RCC 7860 (cell line): ENCODE data around the gene NAPG.
"Not testable (repeated sequence)": the region's sequence is repeated elsewhere in the genome, so short reads cannot be mapped to it uniquely, and the experiment has no call there.

ENCODE experiments used
- DNase-seq: peaks from one replicate; pipeline ENCODE4 v3.0.0-alpha.2; 2015; ENCODE audit warnings: low spot score
- FAIRE-seq: peaks from 2 replicates; lab custom pipeline; 2012; peaks lifted over from hg19 to GRCh38; lab: Jason Lieb, UNC

Gene NAPG

DNA sequence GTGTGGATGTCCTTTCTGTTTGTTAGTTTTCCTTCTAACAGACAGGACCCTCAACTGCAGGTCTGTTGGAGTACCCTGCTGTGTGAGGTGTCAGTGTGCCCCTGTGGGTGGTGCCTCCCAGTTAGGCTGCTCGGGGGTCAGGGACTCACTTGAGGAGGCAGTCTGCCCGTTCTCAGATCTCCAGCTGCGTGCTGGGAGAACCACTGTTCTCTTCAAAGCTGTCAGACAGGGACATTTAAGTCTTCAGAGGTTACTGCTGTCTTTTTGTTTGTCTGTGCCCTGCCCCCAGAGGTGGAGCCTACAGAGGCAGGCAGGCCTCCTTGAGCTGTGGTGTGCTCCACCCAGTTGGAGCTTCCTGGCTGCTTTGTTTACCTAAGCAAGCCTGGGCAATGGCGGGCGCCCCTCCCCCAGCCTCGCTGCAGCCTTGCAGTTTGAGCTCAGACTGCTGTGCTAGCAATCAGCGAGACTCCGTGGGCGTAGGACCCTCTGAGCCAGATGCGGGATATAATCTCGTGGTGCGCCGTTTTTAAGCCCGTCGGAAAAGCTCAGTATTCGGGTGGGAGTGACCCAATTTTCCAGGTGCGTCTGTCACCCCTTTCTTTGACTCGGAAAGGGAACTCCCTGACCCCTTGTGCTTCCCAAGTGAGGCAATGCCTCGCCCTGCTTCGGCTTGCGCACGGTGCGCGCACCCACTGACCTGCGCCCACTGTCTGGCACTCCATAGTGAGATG is 52.2 kb downstream of the NAPG start:
- not testable (repeated sequence) for DNase-seq, FAIRE-seq

DNA sequence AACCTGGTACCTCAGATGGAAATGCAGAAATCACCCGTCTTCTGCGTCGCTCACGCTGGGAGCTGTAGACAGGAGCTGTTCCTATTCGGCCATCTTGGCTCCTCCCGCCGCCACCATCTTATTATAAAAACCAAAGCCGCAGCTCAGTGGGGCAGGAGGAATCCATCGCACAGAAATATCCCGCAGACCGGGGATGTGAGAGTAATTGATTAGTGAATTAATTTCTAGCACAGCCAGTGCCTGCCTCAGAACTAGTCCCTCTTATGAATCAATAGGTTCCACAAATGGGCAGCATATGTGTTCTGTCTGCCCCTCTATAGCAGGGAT is 52.7 kb downstream of the NAPG start:
- FAIRE-seq, DNase-seq: not testable (repeated sequence)

- no peak for FAIRE-seq
Observed at GRCh38 chr18:10579079-10579867, 53.4 kb downstream of the NAPG start.

GRCh38 chr18:10580215-10580614 is 54.4 kb downstream of the NAPG start:
- FAIRE-seq (no peak), DNase-seq (no peak)

More at GRCh38 chr18:10579079-10579867, 53.4 kb downstream of the NAPG start:
- DNase-seq, result no peak

DNA sequence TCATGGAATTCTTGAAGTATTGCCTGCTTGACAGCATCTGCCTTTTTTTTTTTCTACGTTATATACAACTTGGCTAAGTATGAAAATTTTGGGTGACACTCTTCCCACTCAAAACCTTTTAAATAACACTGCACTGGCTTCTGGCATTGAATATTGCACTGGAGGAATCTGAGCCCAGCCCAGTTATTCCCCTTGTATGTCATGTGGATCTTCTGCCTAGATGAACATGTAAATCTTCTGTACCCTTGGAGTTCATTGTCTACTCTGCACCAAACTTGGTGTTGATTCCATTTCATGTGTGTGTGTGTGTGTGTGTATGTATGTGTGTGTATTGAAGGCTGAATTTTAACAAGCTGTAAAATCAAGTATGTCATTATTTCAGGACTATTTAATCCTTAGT is 59.4 kb downstream of the NAPG start:
- FAIRE-seq, result no peak
- no peak for DNase-seq

GRCh38 chr18:10588975-10589374 is 63.1 kb downstream of the NAPG start:
- DNase-seq (no peak), FAIRE-seq (no peak)

DNA sequence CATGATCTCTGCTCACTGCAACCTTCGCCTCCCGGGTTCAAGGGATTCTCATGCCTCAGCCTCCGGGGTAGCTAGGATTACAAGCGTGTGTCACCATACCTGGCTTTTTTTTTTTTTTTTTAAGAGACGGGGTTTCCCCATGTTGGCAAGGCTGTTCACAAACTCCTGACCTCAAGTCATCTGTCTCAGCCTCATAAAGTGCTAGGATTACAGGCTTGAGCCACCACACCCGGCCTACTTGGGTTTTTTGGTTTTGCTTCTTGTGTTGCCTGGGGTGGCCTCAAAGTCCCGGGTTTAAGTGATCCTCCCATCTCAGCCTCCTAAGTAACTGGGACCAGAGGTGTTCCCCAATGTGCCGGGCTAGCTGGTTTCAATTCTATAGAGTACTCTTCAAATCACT is 64.6 kb downstream of the NAPG start:
- FAIRE-seq, result no peak

DNA sequence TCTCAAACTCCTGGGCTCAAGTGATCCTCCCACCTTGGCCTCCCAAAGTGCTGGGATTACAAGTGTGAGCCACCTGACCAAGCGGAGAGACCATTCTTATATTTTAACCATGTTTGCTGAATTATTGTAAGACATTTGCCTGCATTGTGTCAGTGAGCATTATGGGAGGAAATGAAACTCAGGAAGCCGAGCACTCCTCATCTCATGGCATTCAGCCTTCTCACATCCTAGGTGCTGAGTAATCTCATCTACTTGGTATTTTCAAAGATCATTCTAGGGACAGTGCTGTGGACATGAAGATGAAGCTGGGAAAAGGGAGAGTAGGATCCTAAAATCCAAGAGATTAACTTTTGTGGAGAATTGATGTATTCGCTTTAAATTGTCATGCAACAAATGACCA is 66.1 kb downstream of the NAPG start:
- FAIRE-seq, result no peak
- DNase-seq, result no peak

More for the DNA sequence above, 64.6 kb downstream of the NAPG start:
- DNase-seq, result no peak

DNA sequence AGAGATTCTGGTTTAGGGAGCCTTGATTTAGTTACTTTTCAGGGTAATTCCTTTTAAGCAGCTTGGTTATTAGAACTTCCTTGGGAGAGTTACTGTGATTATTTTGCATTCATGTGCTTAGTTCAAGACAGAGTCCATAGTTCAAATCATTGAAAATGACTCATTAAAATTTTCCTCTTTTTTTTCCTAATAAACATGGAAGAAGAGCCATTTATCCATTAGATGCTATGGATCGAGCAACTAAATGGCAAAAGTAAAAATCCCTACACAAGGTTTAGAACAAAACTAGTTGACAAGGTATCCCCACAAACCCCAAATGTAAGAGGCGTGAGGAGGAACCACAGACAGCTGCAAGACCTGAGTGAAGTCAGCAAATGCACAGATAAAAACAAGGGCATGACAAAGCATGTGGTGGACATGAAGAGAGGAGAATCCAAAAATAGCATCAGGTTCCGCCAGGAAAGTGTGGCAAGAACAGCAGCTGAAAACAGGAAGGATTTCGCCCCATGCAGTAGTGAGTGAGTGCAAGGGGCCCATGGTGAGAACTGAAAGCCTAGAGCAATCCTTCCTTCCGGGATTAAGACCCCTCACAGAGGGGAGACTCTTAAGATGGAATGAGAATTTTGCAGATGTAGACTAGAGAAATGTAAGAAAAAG is 67.7 kb downstream of the NAPG start:
- FAIRE-seq, DNase-seq: not testable (repeated sequence)

DNA sequence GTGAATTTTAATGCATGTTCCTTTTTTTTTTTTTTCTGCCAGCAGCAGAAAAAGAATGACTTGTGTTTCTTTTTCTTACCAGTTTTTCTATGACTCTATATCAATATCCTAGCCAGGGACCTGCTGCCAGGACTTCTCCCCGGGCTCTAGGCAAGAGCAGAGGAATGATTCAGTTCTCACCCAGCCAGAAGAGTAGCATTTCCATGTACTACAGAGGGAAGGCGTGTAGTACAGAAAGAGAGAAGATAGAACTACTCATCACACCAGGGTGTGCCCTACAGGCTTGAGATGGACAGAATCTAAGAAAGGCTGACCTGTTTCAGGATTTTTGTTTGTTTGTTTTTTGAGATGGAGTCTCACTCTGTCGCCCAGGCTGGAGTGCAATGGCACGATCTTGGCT is 70.1 kb downstream of the NAPG start:
- FAIRE-seq, DNase-seq: not testable (repeated sequence)

DNA sequence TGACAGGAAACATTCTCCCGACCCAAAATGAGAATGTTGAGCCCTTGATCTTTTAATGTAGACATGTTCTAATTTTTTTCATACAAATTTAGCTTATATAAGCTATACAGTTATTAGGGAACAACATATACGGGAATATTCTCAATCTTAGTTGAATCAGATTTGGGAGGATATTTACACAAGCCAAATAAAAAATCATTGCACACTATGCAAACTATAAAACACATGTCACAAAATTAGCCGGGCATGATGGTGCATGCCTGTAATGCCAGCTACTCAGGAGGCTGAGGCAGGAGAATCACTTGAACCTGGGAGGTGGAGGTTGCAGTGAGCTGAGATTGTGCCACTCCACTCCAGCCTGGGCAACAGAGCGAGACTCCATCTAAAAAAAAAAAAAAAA is 71.9 kb downstream of the NAPG start:
- not testable (repeated sequence) for FAIRE-seq, DNase-seq

- FAIRE-seq, DNase-seq: not testable (repeated sequence)
Observed at GRCh38 chr18:10600701-10601100, 74.9 kb downstream of the NAPG start.
